H1 (cell line): ENCODE results near the gene OBI1. TPM values are rescaled to one million over a fixed set of nuclear protein-coding genes. Genes with fewer than 3 reads are reported as not detected.

Source experiments
- ATF2 ChIP-seq: IDR thresholded peaks from 2 replicates; pipeline ENCODE4 v1.6.1; 2012; ENCODE audit warnings: low read length, inconsistent platforms
- CHD1 ChIP-seq: IDR thresholded peaks from 2 replicates; pipeline ENCODE4 v1.6.1; 2012; ENCODE audit warnings: low read depth, low read length, improper control_type of control experiment
- CHD7 ChIP-seq: fragments of 300-600 bp; sonication (generic); IDR thresholded peaks from 2 replicates; pipeline ENCODE4 v1.7.1; 2012; ENCODE audit warnings: low read length, moderate library complexity, mild to moderate bottlenecking, inconsistent platforms; ENCODE audit not compliant: insufficient replicate concordance
- EZH2 ChIP-seq: fragments of 200-600 bp; sonication (generic); IDR thresholded peaks from 2 replicates; pipeline ENCODE4 v1.7.1; 2012; ENCODE audit warnings: low read depth, mild to moderate bottlenecking, moderate library complexity, low read length, inconsistent platforms; ENCODE audit not compliant: severe bottlenecking
- NRF1 ChIP-seq: IDR thresholded peaks from 2 replicates; pipeline ENCODE4 v1.6.1; 2011; ENCODE audit warnings: mild to moderate bottlenecking, low read depth, low read length, improper control_type of control experiment
- RAD21 ChIP-seq, 2 experiments: IDR thresholded peaks in 1 of 2; conservative IDR thresholded peaks in 1 of 2; 2 replicates each; pipeline ENCODE4 v1.6.1; 2011; ENCODE audit warnings: low read depth in 2 of 2, low read length in 2 of 2, improper control_type of control experiment in 1 of 2, inconsistent platforms in 1 of 2, mild to moderate bottlenecking in 1 of 2, moderate library complexity in 1 of 2
- SIN3A ChIP-seq, 2 experiments: IDR thresholded peaks in 1 of 2; conservative IDR thresholded peaks in 1 of 2; 2 replicates each; pipeline ENCODE4 v1.6.1; 2011 to 2012; ENCODE audit warnings: low read length in 2 of 2, improper control_type of control experiment in 1 of 2, low read depth in 1 of 2, mild to moderate bottlenecking in 1 of 2
- polyA plus RNA-seq, 7 experiments: library from polyadenylated mRNA; depleted of rRNA in 3 of 7; stranded (reverse) in 5 of 7; unstranded in 2 of 7; fragments of >200 nt in 5 of 7; fragments of 200-250 nt in 2 of 7; gene quantifications; 1 replicate in 5 of 7; 2 replicates in 1 of 7; 4 replicates in 1 of 7; pipeline versions ENCODE4 v1.2.1 to v1.2.3, GENCODE V29; 2011 to 2013; ENCODE audit warnings: missing spikeins in 2 of 7, mixed read lengths in 2 of 7
- total RNA-seq: library from RNA; stranded (reverse); fragmentation: NEBNext Ultra II Directional; extraction: Animal tissue kit (Norgen Biotek cat#: 25700); gene quantifications from 2 replicates; pipeline ENCODE4 v1.2.1, GENCODE V29; 2021

OBI1 gene
- total and polyA plus RNA-seq, 2 of the 8 experiments (the other 6 are each of a cell fraction or from before 2014, with no cell fraction given) = 7.1 to 14.3 TPM

GRCh38 chr13:78572459-78572858 is 86.5 kb downstream of the OBI1 start (continued):
- no peak for TF ChIP-seq CHD7
- TF ChIP-seq EZH2 = no peak
- TF ChIP-seq ATF2 = no peak
- no peak for TF ChIP-seq SIN3A (conservative IDR thresholded peaks at IDR 0.05 in 1 of 2, IDR thresholded peaks at IDR 0.05 in 1 of 2; ENCODE audit: low read depth in 1 of 2, low read length in 2 of 2)
- TF ChIP-seq CHD1 = no peak
- no peak for TF ChIP-seq NRF1
- no peak for TF ChIP-seq RAD21 (IDR thresholded peaks at IDR 0.05 in 1 of 2, conservative IDR thresholded peaks at IDR 0.05 in 1 of 2; ENCODE audit: low read depth in 2 of 2, low read length in 2 of 2)
